Trophoblast cell (in vitro differentiated cells and primary cell): Measurements from ENCODE around the gene ING2.

Source experiments
- DNase-seq, 2 donors: peaks; one replicate each; pipeline ENCODE4 v3.0.0-alpha.2; 2016
- H2AFZ ChIP-seq: 2 replicates; pipeline ENCODE4 v1.6.1; 2013; ENCODE audit warnings: low read length, moderate library complexity, mild to moderate bottlenecking; ENCODE audit not compliant: insufficient read depth, poor library complexity
- H2AK5ac ChIP-seq: 2 replicates; pipeline ENCODE4 v1.6.1; 2013; ENCODE audit warnings: mild to moderate bottlenecking, low read length
- H2BK120ac ChIP-seq: 2 replicates; pipeline ENCODE4 v1.6.1; 2013; ENCODE audit warnings: low read length, mild to moderate bottlenecking, moderate library complexity; ENCODE audit not compliant: insufficient read depth, poor library complexity
- H2BK12ac ChIP-seq: 2 replicates; pipeline ENCODE4 v1.6.1; 2013; ENCODE audit warnings: mild to moderate bottlenecking, low read length, moderate library complexity
- H2BK5ac ChIP-seq: 2 replicates; pipeline ENCODE4 v1.6.1; 2013; ENCODE audit warnings: low read length, low read depth, moderate library complexity, mild to moderate bottlenecking; ENCODE audit not compliant: poor library complexity
- H3K14ac ChIP-seq: 2 replicates; pipeline ENCODE4 v1.6.1; 2013; ENCODE audit warnings: mild to moderate bottlenecking, low read length
- H3K18ac ChIP-seq: 2 replicates; pipeline ENCODE4 v1.6.1; 2013; ENCODE audit warnings: mild to moderate bottlenecking, low read length
- H3K23ac ChIP-seq: 2 replicates; pipeline ENCODE4 v1.6.1; 2013; ENCODE audit warnings: low read length
- H3K27ac ChIP-seq: 2 replicates; pipeline ENCODE4 v1.5.1; 2013; ENCODE audit warnings: low read depth, mild to moderate bottlenecking, inconsistent platforms, low read length, moderate library complexity
- H3K27me3 ChIP-seq: 2 replicates; pipeline ENCODE4 v1.6.1; 2013; ENCODE audit warnings: inconsistent platforms, mild to moderate bottlenecking, low read length, moderate library complexity; ENCODE audit not compliant: insufficient read depth
- H3K36me3 ChIP-seq, 2 experiments: 1 replicate in 1 of 2; 2 replicates in 1 of 2; pipeline ENCODE4 v1.6.1; 2013; ENCODE audit warnings: low read length in 2 of 2, mild to moderate bottlenecking in 2 of 2, moderate library complexity in 1 of 2; ENCODE audit not compliant: insufficient read depth in 2 of 2, control insufficient read depth in 1 of 2
- H3K4ac ChIP-seq: 2 replicates; pipeline ENCODE4 v1.6.1; 2013; ENCODE audit warnings: low read depth, mild to moderate bottlenecking, low read length, moderate library complexity
- H3K4me1 ChIP-seq, 2 experiments: 1 replicate in 1 of 2; 2 replicates in 1 of 2; pipeline ENCODE4 v1.6.1; 2013; ENCODE audit warnings: low read length in 2 of 2, mild to moderate bottlenecking in 2 of 2, moderate library complexity in 1 of 2; ENCODE audit not compliant: insufficient read depth in 2 of 2, control insufficient read depth in 1 of 2
- H3K4me2 ChIP-seq: 2 replicates; pipeline ENCODE4 v1.6.1; 2013; ENCODE audit warnings: inconsistent platforms, mild to moderate bottlenecking, low read length, moderate library complexity
- H3K4me3 ChIP-seq: 2 replicates; pipeline ENCODE4 v1.5.1; 2013; ENCODE audit warnings: mild to moderate bottlenecking, low read depth, low read length, inconsistent platforms
- H3K79me1 ChIP-seq: one replicate; pipeline ENCODE4 v1.6.1; 2013; ENCODE audit warnings: low read length
- H3K79me2 ChIP-seq: 2 replicates; pipeline ENCODE4 v1.6.1; 2013; ENCODE audit warnings: low read length, mild to moderate bottlenecking; ENCODE audit not compliant: control insufficient read depth, insufficient read depth, poor library complexity
- H3K9ac ChIP-seq: 2 replicates; pipeline ENCODE4 v1.6.1; 2013; ENCODE audit warnings: mild to moderate bottlenecking, low read length
- H3K9me3 ChIP-seq: 2 replicates; pipeline ENCODE4 v1.6.1; 2013; ENCODE audit warnings: low read depth, mild to moderate bottlenecking, control low read depth, inconsistent platforms, low read length; ENCODE audit not compliant: insufficient read depth
- H4K12ac ChIP-seq: 2 replicates; pipeline ENCODE4 v1.6.1; 2013; ENCODE audit warnings: low read depth, mild to moderate bottlenecking, low read length, moderate library complexity
- H4K8ac ChIP-seq: 2 replicates; pipeline ENCODE4 v1.6.1; 2013; ENCODE audit warnings: low read depth, mild to moderate bottlenecking, low read length, moderate library complexity
- H4K91ac ChIP-seq: one replicate; pipeline ENCODE4 v1.6.1; 2013; ENCODE audit warnings: low read depth, mild to moderate bottlenecking, low read length, moderate library complexity
- WGBS: extraction: QIAGEN DNeasy Blood & Tissue Kit; methylation state at CpG from one replicate; pipeline ENCODE4 v1.1.7; 2013; ENCODE audit warnings: missing lambda C conversion rate; ENCODE audit not compliant: insufficient read length, insufficient coverage; ENCODE audit errors: extremely low coverage; 5-methylcytosine and 5-hydroxymethylcytosine counted together

Gene ING2

DNA sequence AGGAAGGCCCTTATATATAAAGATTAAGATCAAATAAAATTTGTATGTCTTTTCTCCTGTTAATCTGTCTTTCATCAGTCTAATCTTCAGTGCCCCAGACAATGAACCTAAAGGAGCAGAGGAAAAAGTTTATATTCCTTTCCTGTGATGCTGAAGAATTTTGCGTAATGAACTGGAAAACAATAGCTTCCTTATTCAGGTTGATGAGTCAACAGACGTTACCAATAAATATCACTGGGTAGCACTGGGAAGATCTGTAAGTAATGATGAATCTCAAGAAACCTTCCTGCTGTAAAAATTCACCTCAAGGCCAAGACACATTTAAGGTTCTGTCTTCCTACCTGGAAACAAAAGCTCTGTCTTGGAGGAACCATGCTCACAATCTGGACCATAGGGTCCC, 34.9 kb upstream of the ING2 start:
- WGBS: no CpG with 5 or more reads among the region's 2 CpGs
- Histone ChIP-seq H3K36me3 (no peaks in the 10 kb centered on the region), H3K18ac (no peak overlapping the region), H3K23ac (no peak overlapping the region), H2BK5ac (no peak overlapping the region), H3K4ac (no peak overlapping the region), H3K9ac (no peak overlapping the region), H3K4me3 (no peak overlapping the region), H3K14ac (peak overlapping the region; percentile 44), H4K91ac (peak overlapping the region; percentile 47), H2AFZ (no peak overlapping the region), H3K27me3 (no peaks in the 10 kb centered on the region), H4K12ac (no peak overlapping the region), H3K27ac (no peak overlapping the region), H2BK120ac (peak overlapping the region; percentile 43), H2BK12ac (peak overlapping the region; percentile 58), H3K4me2 (no peak overlapping the region), H3K79me1 (peaks cover 2% of the 10 kb centered on the region), H4K8ac (peak overlapping the region; percentile 7), H2AK5ac (no peak overlapping the region), H3K9me3 (peaks cover 2% of the 10 kb centered on the region), H3K4me1 (peaks cover 0 to 2% of the 10 kb centered on the region in 2 experiments), H3K79me2 (no peaks in the 10 kb centered on the region)
- DNase-seq: no peak

DNA sequence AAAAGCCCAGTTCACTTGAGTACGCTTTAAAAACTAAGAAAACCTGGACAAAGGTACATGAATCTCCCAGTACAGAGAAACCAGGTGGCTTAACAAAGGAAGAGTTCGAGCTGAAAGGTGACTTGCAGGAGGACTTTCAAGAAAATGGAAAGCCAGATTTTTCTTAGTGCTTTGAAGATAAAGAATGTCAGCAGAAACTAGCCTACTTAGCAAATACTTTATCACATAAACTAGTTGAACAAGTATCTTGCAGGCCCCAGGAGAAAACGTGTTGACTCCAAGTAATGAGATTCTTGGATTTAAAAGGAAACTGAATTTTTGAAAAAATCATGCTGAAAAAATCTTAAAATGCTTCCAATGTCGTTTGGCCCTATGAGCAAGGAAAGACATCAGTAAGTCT, 34.0 kb upstream of the ING2 start:
- Histone ChIP-seq H3K27me3 (no peaks in the 10 kb centered on the region), H2BK12ac (no peak overlapping the region), H3K14ac (no peak overlapping the region), H3K36me3 (no peaks in the 10 kb centered on the region), H3K27ac (peak overlapping the region; percentile 33), H3K4ac (no peak overlapping the region), H4K91ac (no peak overlapping the region), H3K79me1 (peaks cover 2% of the 10 kb centered on the region), H3K23ac (no peak overlapping the region), H3K4me3 (no peak overlapping the region), H2AK5ac (no peak overlapping the region), H4K12ac (no peak overlapping the region), H2BK120ac (no peak overlapping the region), H3K18ac (no peak overlapping the region), H2BK5ac (no peak overlapping the region), H4K8ac (no peak overlapping the region), H3K4me1 (peaks cover 0 to 2% of the 10 kb centered on the region in 2 experiments), H3K4me2 (no peak overlapping the region), H3K9ac (no peak overlapping the region), H3K79me2 (no peaks in the 10 kb centered on the region), H3K9me3 (peaks cover 2% of the 10 kb centered on the region), H2AFZ (no peak overlapping the region)
- WGBS: no CpG with 5 or more reads among the region's 4 CpGs
- peak in 1 of 2 donors; percentile 80 for DNase-seq

GRCh38 chr4:183471946-183472708, 32.7 kb upstream of the ING2 start:
- no peak overlapping the region for H3K4ac ChIP-seq

DNA sequence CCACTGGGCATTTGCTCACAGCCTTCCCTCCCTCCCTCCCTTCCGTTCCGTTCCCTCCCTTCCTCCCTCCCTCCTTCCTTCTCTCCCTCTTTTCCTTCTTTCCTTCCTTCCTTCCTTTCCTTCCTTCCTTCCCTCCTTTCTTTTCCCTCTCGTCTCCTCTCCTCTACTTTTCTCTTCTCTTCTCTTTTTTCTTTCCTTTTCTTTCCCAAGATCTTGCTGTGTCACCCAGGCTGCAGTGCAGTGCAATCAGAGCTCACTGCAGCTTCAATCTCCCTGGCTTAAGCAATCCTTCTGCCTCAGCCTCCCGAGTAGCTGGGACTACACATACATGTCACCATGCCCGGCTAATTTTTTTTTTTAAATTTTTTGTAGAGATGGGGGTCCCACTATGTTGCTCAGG, 26.7 kb upstream of the ING2 start:
- Histone ChIP-seq H3K4me1 (no peaks in the 10 kb centered on the region), H3K36me3 (no peaks in the 10 kb centered on the region), H3K4ac (no peak overlapping the region), H4K91ac (no peak overlapping the region), H2AFZ (no peak overlapping the region), H2BK5ac (no peak overlapping the region), H3K27ac (no peak overlapping the region), H4K12ac (no peak overlapping the region), H3K14ac (no peak overlapping the region), H3K27me3 (no peaks in the 10 kb centered on the region), H3K18ac (no peak overlapping the region), H2AK5ac (no peak overlapping the region), H3K4me2 (no peak overlapping the region), H3K9me3 (no peaks in the 10 kb centered on the region), H3K4me3 (no peak overlapping the region), H3K79me1 (no peaks in the 10 kb centered on the region), H2BK120ac (no peak overlapping the region), H3K23ac (no peak overlapping the region), H3K79me2 (no peaks in the 10 kb centered on the region), H4K8ac (no peak overlapping the region), H3K9ac (no peak overlapping the region), H2BK12ac (no peak overlapping the region)
- WGBS: 100% methylated on average over 1 of the region's 5 CpGs
- DNase-seq: no peak

More at GRCh38 chr4:183471946-183472708, 32.7 kb upstream of the ING2 start:
- no peak overlapping the region for H3K14ac ChIP-seq
- no peak overlapping the region for H3K4me2 ChIP-seq
- no peak overlapping the region for H3K4me3 ChIP-seq
- no peak overlapping the region for H4K12ac ChIP-seq
- H3K27me3 ChIP-seq: no peaks in the 10 kb centered on the region
- no peak overlapping the region for H2BK120ac ChIP-seq
- peaks cover 2% of the 10 kb centered on the region for H3K79me1 ChIP-seq
- H3K18ac ChIP-seq: no peak overlapping the region
- H2BK12ac ChIP-seq: no peak overlapping the region
- 100% methylated on average over 1 of the region's 12 CpGs for WGBS
- peaks cover 0 to 2% of the 10 kb centered on the region in 2 experiments for H3K4me1 ChIP-seq
- H2AFZ ChIP-seq: no peak overlapping the region
- H4K91ac ChIP-seq: no peak overlapping the region
- H3K23ac ChIP-seq: no peak overlapping the region
- peaks cover 2% of the 10 kb centered on the region for H3K9me3 ChIP-seq
- no peak overlapping the region for H2BK5ac ChIP-seq
- no peak overlapping the region for H3K9ac ChIP-seq
- H3K36me3 ChIP-seq: no peaks in the 10 kb centered on the region
- DNase-seq: peak; percentile 85 to 99
- no peak overlapping the region for H2AK5ac ChIP-seq
- no peaks in the 10 kb centered on the region for H3K79me2 ChIP-seq
- H4K8ac ChIP-seq: no peak overlapping the region
- H3K27ac ChIP-seq: no peak overlapping the region
